HG02870 (cell line): ENCODE data around the gene VIPR2.

Source experiments
- ATAC-seq: cut with Tn5 transposase; IDR thresholded peaks from one replicate; pipeline ENCODE4 v1.9.1; 2021; ENCODE audit warnings: mild to moderate bottlenecking, moderate library complexity; ENCODE audit not compliant: unreplicated experiment

The VIPR2 gene

GRCh38 chr7:159028508-159029401, 115.9 kb downstream of the VIPR2 start:
- ATAC-seq = no peak

DNA sequence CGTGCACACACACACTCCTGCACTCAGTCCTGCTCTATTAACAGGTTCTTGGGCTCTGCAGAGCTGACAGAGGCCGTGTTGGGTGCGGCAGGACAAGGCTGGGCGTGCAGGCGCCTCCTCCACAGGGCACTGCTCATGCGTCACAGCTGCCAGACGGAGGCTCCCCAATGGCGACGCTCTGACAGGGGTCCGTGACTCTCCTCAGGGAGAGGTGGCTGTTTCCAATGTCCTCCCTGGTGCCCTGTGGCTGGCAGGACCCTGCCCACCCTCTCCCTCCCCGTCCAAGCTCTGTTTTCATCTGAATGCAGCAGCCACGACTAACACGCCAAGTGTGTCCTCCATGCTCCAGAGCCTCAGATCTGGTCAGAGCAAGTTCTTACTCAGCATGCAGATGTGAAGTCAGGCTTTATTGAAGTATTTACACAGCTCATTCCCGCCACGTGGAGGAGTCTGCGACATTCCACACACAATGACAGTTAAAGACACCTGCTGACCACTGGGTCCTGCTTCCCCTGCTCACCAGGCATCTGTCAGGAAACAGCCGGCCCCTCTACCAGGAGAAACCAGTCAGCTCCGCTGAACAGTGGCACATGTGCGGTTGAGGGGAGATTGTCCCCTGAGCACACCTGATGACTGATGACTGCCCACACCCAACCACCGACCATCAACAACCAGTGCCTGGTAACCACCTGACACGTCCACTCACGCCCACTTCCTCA, 116.7 kb downstream of the VIPR2 start:
- no peak for ATAC-seq

GRCh38 chr7:159027056-159027788, 117.4 kb downstream of the VIPR2 start:
- ATAC-seq = no peak

- no peak for ATAC-seq
Measured at GRCh38 chr7:159026271-159027055, 118.2 kb downstream of the VIPR2 start.

DNA sequence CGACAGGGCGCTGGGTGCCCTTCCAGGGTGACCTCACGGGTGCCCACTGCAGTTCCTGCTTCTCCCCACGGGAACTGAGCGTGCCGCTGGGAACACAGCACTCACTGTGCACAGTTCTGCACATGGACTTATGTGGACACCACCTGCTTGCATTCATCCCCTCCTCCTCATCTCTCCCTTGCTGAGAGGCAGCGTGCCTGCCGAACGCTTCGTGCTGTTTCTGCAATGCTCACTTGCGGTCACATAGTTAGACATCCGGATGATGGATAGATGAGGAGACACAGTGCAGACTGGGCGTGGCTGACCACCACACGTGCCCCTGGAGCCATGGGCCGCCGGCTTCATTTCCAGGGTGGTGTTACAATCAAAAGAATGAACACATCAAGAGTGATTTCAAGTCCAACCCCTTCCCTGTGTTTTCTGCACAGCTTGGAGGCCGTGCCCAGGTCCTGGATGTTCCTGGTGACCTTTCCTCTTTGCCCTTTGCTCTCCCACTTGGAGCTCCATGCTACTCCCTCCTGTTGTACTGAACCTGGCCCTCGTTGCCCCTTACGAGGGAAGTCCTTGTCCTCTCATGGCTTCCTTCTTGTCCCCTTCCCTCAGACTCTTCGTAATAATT, 119.4 kb downstream of the VIPR2 start:
- ATAC-seq = no peak

DNA sequence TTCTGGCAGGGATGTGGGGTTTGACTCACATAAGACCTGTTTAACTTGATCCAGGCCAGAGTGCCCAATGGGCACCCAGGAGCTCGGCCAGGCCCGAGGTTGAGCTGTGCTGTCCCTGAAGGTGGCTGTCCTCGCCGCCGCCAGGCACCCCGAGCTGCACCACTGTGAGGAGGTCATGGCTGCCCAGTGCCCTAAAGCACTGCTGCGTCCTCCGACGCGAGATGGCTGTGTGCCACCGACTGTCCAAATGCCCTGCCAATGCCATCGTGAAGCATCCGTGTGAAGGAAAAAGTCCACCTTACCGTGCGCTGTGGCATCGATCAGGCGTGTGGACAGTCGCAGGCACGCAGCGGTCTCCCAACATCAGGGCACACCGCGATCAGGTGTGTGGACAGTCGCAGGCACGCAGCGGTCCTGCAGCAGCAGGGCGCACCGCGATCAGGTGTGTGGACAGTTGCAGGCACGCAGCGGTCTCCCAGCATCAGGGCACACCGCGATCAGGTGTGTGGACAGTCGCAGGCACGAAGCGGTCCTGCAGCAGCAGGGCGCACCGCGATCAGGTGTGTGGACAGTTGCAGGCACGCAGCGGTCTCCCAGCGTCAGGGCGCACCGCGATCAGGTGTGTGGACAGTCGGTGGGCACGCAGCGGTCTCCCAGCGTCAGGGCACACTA, 120.3 kb downstream of the VIPR2 start:
- no peak for ATAC-seq

GRCh38 chr7:159023746-159024145, 120.9 kb downstream of the VIPR2 start:
- no peak for ATAC-seq

- no peak for ATAC-seq
Measured at GRCh38 chr7:159023206-159023605, 121.5 kb downstream of the VIPR2 start.

DNA sequence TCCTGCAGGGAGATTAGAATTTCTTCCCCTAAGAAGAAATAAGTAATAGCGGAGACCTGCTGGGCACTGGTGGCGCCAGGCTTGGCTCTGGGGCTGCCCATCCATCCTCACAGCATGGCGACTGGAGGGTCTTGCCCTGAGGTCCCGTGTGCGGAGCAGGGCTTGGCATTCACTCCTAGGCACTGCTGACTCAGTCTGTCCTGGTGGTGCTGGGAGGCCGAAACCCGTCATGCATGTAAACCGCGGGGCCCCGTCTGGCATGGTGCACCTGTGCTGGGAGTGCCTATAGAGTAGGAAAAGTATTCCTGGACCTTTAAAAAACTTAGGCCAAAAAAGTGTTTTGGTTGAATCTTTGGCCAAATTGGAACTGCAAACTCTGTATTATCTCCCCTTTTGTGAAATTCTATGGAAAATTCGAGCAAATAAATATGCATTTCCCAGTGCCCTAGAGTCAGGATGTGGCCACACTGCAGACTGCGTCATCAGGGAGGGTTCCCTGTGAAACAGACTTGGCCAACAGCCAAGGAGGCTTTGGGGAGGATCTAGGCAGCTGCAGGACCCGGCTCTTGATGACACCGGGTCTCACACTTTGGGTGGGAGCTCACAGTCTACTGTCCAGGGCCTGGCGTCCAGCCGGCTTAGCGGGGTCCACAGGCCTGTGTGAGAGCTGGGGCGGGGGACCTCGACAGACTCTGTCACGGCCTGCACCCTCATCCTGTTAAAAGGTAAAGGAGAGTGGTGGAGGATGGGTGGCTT, 122.3 kb downstream of the VIPR2 start:
- ATAC-seq = no peak

DNA sequence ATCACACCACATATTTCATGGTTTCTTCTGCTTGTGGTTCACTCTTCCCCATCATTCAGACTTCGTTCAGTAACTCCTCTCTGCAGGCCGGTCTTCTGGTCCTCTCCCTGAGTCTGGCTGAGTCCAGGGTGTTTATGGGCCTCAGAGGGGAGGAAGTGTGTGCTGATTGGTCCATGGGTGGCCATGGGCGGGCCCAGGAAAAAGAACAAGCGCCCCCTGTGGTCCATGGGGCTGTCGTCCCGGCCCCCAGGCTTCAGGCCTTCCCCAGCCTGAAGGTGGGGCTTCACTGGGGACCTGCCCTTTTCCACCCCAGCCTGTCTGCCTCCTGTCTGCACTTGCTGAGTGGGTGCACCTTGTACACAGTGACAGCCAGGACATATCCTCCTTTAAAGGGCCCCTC, 123.7 kb downstream of the VIPR2 start:
- no peak for ATAC-seq

DNA sequence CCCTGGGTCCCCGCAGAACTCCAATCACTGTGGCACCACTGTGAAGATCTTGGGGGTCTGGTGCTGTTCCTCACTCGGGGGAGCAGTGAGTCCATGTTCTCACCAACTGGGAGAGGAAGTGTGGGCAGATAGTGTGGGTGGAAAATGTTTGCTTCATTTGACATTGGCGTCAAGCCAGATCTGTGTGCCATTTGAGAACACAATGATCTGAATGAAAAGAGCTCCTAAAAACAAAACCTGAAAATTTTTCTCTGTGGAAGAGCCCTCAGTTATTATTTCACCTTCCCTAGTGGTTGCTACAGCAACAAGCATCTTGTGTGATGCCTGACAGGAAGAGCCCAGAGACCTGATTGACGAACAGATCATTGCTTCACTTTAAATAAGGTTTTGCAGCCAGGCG, 125.6 kb downstream of the VIPR2 start:
- no peak for ATAC-seq

DNA sequence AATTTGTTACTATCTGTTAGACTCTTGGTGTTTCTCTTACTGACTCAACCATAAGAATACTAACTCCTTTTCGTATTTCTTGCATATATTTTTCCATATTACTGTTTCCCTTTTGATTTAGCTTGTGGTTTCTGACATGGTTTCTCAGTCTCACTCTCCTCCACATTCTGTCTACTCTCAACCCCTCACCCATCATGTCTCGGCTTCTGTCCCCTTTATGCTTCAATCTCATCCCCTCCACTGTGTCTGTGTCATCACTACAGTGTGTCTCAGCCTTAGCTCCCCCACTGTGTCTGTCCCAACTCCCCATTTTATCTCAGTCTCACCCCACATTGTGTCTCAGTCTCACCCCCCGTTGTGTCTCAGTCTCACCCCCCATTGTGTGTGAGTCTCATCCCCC, 126.9 kb downstream of the VIPR2 start:
- ATAC-seq = no peak

GRCh38 chr7:159017210-159017609, 127.5 kb downstream of the VIPR2 start:
- no peak for ATAC-seq

- ATAC-seq = no peak
Measured at GRCh38 chr7:159016591-159016990, 128.1 kb downstream of the VIPR2 start.

DNA sequence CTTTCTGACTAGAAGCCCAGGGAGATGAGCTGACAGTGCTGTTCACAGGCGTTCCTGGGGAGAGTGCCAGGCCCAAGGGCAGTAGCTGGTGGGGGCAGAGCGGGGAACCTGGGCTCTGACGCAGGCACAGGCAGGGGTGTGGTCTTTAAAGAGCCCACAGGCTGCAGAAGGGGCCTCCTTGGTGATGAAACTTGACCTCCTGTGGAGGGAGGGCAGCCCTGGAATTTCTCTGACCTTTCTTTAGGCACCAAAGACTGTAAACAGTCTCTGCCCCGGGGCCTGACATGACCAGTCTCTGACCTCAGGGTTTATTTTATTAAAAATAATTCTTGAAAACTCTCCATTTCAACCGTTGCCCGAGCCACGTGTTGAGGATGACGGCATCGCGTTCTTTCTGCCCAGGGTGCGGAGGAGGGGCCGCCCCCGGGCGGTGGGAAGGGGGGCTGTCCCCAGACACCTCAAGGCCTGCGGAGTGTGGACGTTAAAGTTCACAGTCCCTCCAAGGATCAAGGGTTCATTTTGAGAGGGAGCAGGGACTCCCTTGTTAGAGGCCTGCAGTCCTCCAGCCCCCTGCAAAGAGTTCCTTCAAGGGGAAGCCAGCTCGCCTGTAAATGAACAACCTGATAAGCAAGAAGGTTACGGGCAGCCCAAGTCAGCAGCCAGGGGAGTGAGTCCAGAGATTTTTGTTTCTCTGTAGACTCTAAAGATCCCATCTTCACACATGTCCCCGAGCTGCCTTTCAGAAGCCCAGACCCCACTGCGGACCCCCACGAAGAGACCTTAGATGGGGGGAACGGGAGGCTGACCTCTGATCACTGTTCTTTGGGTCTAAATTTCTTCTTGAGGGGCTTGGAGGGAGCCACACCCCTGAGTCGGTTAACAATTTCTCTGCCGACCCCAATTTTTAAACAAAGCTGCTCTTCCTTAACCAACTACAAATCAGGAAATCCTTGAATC, 128.9 kb downstream of the VIPR2 start:
- no peak for ATAC-seq

DNA sequence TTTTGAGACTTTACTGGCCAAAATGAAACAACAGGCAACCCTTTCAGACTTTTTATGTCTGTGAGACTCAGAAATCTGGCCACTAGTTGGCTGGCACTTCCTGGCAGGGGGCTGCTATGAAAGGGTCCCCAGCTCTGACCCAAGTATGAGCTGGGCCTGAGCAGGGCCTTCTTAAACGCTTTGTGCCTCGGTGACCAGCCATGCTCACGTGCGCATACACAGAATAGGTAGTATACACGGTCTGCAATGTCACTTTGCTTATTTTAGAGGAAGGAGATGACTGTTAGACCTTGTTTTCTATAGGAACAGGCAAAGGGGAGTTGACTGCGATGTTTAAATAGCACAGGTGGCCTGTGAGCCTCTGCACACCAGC, 129.6 kb downstream of the VIPR2 start:
- no peak for ATAC-seq

DNA sequence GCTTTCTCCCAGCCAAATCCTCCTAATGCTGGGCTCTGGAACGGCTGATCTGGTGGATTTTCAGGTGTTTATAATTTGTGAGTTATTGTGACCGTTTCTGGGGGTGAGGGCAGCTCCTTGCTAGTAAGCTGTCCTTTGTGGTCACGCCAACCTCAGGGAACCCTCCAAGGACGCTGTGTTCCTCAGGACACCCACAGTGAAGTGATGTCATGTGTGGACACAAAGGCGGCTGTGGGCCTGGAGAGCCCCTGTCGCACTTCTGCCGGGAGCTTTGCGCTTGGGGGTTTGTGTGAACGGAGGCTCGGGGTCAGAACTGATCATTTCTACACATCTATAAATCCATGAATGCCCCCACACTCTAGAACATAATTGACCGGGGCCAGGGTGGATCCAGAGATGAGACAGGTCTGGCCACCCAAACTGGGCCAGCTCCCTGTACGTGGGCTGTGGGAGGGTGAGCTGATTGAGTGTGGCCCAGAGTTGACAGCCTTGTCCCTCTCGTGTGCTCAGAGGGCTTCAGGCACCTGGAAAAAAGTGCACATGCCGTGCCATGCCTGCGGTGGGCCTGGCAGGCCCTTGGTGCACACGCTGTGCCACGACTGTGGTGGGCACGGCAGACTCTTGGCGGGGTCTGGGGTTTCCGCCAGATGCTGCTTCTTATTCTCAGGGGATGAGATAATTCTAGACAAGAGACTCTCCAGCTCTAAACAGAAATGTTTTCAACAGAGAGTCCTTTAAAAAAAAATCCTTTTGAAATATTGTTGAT, 130.2 kb downstream of the VIPR2 start:
- no peak for ATAC-seq
